ENCODE data around the gene LRRC8A. TPM values are rescaled to one million over a fixed set of nuclear protein-coding genes. Genes with fewer than 3 reads are reported as not detected.

Gene LRRC8A
- total and polyA plus RNA-seq, 2 of the 4 experiments (the other 2 are of a cell fraction), result 42.8 to 60.9 TPM

- CTCF ChIA-PET, result interaction anchor here (0.6 to 1.4 kb wide), 2 partner anchors 58 to 64 kb away, joined by 3 to 4 read pairs; no protein-coding TSS in a partner anchor
Measured at GRCh38 chr9:128870128-128870940, 11.6 kb upstream of the LRRC8A start.

More at GRCh38 chr9:128870128-128870940, 11.6 kb upstream of the LRRC8A start:
- H2BK120ac ChIP-seq (ENCODE audit: low read depth, low read length), result no peak overlapping the region
- in situ Hi-C loops (cut with MboI; ENCODE audit: low sequenced_read_pairs) (no loop called here), intact Hi-C loops (cut with micrococcal nuclease) (no loop called here), dilution Hi-C loops (cut with HindIII; ENCODE audit: low sequenced_read_pairs, unreplicated experiment) (no loop called here)
- BruUV-seq (replicated peaks), result no TSS peak
- H4K5ac ChIP-seq (ENCODE audit: low read depth, low read length), result no peak overlapping the region
- no peak for TF ChIP-seq NFE2L2 (IDR thresholded peaks at IDR 0.05; ENCODE audit: low read depth, low read length)
- no peak for TF ChIP-seq MAZ (IDR thresholded peaks at IDR 0.05; ENCODE audit: borderline replicate concordance, low read depth, low read length)
- TF ChIP-seq RFX5 (IDR thresholded peaks at IDR 0.05; ENCODE audit: low read depth, low read length), result no peak
- TF ChIP-seq USF2 (IDR thresholded peaks at IDR 0.05; ENCODE audit: low read depth, low read length), result no peak
- TF ChIP-seq ELK1 (IDR thresholded peaks at IDR 0.05; ENCODE audit: borderline replicate concordance, low read depth, low read length), result no peak
- no peak for TF ChIP-seq BHLHE40 (IDR thresholded peaks at IDR 0.05; ENCODE audit: low read depth, low read length)
- TF ChIP-seq MAFK (IDR thresholded peaks at IDR 0.05; ENCODE audit: low read depth, low read length), result no peak
- TF ChIP-seq FOS (IDR thresholded peaks at IDR 0.05; ENCODE audit: low read depth, low read length), result no peak
- TF ChIP-seq RAD21 (IDR thresholded peaks at IDR 0.05; ENCODE audit: low read length), result no peak
- no peak for TF ChIP-seq CTCF (conservative IDR thresholded peaks at IDR 0.05; ENCODE audit: low read depth, low read length)
- no peak for TF ChIP-seq CEBPB (IDR thresholded peaks at IDR 0.05; ENCODE audit: low read depth, low read length)
- no peak for TF ChIP-seq MXI1 (IDR thresholded peaks at IDR 0.05; ENCODE audit: borderline replicate concordance, low read depth, low read length)
- no peak for TF ChIP-seq POLR2A (IDR thresholded peaks at IDR 0.05; ENCODE audit: low read depth, low read length)
- TF ChIP-seq CHD1 (IDR thresholded peaks at IDR 0.05; ENCODE audit: low read depth, low read length), result no peak
- no peak for TF ChIP-seq RCOR1 (IDR thresholded peaks at IDR 0.05; ENCODE audit: insufficient replicate concordance, low read length)
- no peak overlapping the region for H3K4me2 ChIP-seq (ENCODE audit: low read depth, low read length)
- H3K9me1 ChIP-seq (ENCODE audit: insufficient read depth, low read length), result no peaks in the 10 kb centered on the region
- H2BK15ac ChIP-seq (ENCODE audit: low read depth, low read length), result no peak overlapping the region
- no peak overlapping the region for H2AFZ ChIP-seq (replicated peaks; ENCODE audit: low read length, poor library complexity)
- H3K9ac ChIP-seq (ENCODE audit: low read depth, low read length), result no peak overlapping the region
- no peaks in the 10 kb centered on the region for H3K4me1 ChIP-seq (ENCODE audit: control insufficient read depth, insufficient read depth, low read length)
- no peak overlapping the region for H4K8ac ChIP-seq (ENCODE audit: low read depth in 2 of 2, low read length in 2 of 2)
- 0 out of 2 replicates have a peak, but pooled peaks cover 1% of the 10 kb centered on the region for H3K36me3 ChIP-seq (ENCODE audit: control insufficient read depth, insufficient read depth, low read length)
- H4K91ac ChIP-seq (ENCODE audit: insufficient read depth, low read depth, low read length), result no peak overlapping the region
- no peaks in the 10 kb centered on the region for H3K27me3 ChIP-seq (ENCODE audit: control insufficient read depth, insufficient read depth, low read length)
- no peaks in the 10 kb centered on the region for H4K20me1 ChIP-seq (ENCODE audit: insufficient read depth, low read length)
- no peak overlapping the region for H3K4ac ChIP-seq (ENCODE audit: low read depth, low read length)
- ATAC-seq (ENCODE audit: low read depth) (no peak), DNase-seq (no peak)
- H3K23ac ChIP-seq (ENCODE audit: low read depth, low read length), result no peak overlapping the region; the same call in 1 of the 2 replicates
- no peak overlapping the region for H2AK5ac ChIP-seq (ENCODE audit: low read depth, low read length)
- H3K4me3 ChIP-seq (ENCODE audit: insufficient read depth, low read depth, low read length), result no peak overlapping the region
- peaks cover 13 to 40% of the 10 kb centered on the region in 2 experiments for H3K79me1 ChIP-seq (ENCODE audit: low read depth in 1 of 2, low read length in 2 of 2)
- no peak overlapping the region for H2AK9ac ChIP-seq (replicated peaks; ENCODE audit: low read depth, low read length, poor library complexity)
- 100% methylated on average over 1 of the region's 7 CpGs; no CpG with 5 or more reads in 1 of the 2 experiments for WGBS, 2 experiments (ENCODE audit: extremely low coverage in 2 of 2, insufficient read length in 1 of 2)
- no peak overlapping the region for H3K18ac ChIP-seq (ENCODE audit: low read depth, low read length)
- no peak overlapping the region for H3K56ac ChIP-seq (ENCODE audit: extremely low read depth, insufficient read depth, low read length)
- no peak overlapping the region for H2BK5ac ChIP-seq (ENCODE audit: low read depth, low read length, poor library complexity, severe bottlenecking)
- POLR2A ChIA-PET (ENCODE audit: unreplicated experiment), result no interaction called here
- no peak overlapping the region for H2BK20ac ChIP-seq (ENCODE audit: low read depth, low read length)
- no peak overlapping the region for H3K14ac ChIP-seq (replicated peaks; ENCODE audit: low read depth, low read length)
- H3K27ac ChIP-seq (ENCODE audit: insufficient read depth, low read length), result no peak overlapping the region
- no peaks in the 10 kb centered on the region for H3K9me3 ChIP-seq (ENCODE audit: control insufficient read depth, insufficient read depth, low read length)
